ENCODE data around the gene SBK1.

SBK1 gene

DNA sequence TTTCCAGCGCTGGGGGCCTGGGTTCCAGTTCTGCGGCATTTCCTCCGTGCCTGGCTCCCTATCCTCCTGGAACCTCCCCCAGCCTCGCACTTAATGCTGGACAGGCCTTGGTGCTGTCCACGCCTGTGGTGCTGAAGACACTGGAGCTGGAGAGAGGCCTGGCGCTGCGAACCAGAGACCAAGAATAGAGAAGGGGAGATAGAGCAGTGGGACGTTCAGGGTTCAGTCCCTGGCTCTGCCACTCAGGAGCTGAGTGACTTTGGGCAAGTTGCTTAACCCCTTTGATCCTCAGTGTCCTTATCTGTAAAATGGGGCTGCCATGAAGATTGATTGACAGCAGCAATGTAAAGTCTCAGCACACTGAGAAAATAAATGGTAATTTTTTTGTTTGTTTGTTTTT is 11.9 kb downstream of the SBK1 start:
- no peak for FAIRE-seq
- no peak for DNase-seq (ENCODE audit: insufficient read length, low spot score)

DNA sequence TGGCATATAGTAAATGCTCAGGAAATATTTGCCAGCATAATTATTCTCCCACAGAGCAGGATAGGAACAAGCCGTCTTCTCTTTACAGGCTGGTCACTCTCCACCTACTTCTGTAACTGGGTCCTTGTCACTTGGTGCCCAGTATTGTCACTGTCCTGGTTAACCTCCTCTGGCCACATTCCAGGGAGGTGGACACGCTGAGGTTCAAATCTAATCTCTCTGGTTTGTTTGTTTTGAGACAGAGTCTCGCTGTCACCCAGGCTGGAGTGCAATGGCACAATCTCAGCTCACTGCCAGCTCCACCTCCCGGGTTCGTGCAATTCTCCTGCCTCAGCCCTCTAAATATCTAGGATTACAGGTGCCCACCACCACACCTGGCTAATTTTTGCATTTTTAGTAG is 15.6 kb downstream of the SBK1 start:
- DNase-seq (ENCODE audit: insufficient read length, low spot score) (no peak), FAIRE-seq (no peak)

DNA sequence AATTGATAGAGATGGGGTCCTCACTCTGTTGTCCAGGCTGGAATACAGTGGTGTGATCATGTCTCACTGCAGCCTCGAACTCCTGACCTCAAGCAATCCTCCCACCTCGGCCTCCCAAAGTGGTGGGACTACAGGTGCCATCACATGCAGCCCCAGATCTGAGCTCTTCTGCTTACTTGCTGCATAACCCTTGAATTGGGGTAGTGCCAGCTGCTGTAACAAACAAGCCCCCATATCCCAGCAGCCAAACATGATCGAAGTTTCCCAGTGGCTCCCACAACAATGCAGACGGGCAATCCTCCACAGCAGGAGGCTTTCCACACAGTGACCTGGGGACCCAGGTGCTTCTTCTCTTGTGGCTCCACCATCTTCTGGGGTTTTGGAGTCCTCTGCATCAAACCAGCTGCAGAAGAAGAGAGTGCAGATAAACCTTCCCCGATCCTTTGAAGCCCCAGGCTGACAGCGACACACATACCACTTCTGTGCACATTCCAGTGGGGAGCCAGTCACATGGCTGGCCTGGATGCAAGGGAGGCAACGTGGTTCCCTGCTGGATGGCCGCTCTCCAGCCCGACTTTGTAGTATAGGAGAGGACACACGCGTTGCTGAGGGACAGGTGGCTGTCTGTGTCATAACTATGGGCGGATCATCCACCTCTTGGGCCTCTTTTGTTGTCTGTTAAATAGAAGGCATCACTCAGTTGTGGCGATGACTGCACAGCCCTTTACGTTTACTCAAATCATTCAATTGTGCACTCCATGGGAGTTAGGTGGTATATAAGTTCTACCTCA is 16.7 kb downstream of the SBK1 start:
- no peak for DNase-seq (ENCODE audit: insufficient read length, low spot score)
- no peak for FAIRE-seq

DNA sequence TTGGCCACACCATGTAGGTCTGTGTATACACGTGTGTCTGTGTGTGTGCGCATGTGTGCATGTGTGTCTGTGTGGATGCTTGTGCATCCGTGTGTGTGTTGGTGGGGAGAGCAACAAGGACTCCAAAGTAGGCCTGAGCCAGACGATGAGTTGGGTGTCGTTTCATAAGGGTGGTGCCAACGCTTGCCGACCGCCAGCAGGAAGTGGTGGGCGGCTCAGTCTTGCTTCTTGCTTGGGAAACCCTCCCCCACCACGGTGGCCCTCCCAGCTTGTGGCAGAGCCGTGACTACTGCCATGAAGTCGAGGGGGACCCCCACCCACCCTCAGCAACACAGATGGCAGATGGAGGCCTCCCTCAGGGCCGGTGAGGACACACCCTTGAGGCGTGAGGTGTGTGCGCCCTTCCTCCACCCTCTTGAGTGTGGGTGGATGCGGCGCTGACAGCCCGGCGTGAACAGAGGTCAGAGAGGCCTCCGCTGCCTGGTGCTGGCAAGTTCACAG is 17.5 kb downstream of the SBK1 start:
- DNase-seq (ENCODE audit: insufficient read length, low spot score), result no peak
- no peak for FAIRE-seq

DNA sequence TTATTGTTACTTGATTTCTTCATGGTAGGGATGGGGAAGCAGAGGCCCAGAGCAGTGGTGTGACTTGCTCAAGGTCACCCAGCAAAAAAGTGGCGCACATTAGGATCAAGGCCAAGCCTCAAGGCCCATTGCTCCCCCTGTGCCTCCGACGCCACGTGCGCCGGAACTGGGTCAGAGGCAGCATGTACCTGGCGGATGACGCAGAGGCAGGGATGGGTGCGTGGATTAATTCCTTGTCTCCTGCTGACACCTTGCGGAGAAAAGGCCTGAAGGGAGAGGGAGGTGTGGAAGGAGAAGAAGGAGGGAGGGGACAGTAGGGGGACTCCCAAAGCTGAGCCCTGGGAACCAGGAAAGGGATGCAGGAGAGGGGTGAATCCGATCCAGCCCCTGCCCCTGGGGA is 18.5 kb downstream of the SBK1 start:
- no peak for FAIRE-seq
- no peak for DNase-seq (ENCODE audit: insufficient read length, low spot score)

DNA sequence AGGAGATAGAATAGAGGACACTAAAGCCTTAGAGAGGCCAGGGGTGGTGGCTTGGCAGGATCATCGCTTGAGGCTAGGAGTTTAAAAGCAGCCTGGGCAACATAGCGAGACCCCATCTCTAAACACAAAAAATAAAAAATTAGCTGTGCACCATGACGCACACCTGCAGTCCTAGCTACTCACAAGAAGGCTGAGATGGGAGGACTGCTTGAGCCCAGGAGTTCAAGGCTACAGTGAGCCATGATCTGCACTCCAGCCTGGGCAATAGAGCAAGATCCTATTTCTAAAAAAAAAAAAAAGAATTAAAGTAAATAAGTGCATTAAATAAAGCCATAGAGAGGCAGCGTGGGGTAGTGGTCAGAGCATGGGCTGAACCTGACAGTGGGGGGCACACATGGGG is 19.1 kb downstream of the SBK1 start:
- no peak for FAIRE-seq

DNA sequence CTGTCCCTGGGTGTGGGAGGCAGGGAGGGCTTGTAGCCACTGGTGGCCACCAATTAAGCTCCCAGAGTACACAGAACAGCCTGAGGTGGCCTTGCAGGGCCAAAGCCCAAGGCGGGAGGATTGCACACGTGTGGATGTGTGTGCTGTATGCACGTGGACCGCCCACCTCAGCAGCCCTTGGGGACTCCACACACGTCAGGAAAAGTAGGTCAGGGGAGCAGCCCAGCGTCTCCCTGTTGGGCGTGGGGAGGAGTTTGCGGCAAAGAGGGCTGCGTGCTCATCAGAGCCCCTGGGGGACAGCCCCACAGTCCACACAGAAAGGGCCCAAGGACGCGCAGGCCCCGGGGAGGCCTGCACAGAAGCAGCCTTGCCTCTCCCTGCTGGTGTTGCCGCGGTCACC is 19.6 kb downstream of the SBK1 start:
- DNase-seq (ENCODE audit: insufficient read length, low spot score), result no peak
- FAIRE-seq, result no peak

More for the DNA sequence above, 19.1 kb downstream of the SBK1 start:
- no peak for DNase-seq (ENCODE audit: insufficient read length, low spot score)

DNA sequence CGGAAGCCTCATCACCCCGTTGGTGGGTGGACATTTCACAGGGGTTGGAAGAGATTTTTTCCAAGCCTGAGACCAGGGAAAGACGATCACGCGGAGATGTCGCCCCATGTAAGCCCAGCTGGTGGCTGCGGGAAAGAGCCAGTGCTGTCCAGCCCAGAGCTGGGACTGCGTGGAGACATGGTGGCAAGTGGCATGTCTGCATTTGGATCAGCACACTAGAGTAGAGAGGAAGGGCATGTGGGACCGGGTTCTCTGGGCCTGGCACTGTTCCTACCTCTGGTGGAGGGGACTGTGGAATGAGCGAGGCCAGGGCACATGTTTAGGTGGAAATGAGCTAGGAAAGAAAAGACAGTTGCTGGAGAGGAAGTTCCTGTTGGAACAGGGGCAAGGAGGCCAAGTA is 20.0 kb downstream of the SBK1 start:
- no peak for FAIRE-seq
- DNase-seq (ENCODE audit: insufficient read length, low spot score), result no peak

DNA sequence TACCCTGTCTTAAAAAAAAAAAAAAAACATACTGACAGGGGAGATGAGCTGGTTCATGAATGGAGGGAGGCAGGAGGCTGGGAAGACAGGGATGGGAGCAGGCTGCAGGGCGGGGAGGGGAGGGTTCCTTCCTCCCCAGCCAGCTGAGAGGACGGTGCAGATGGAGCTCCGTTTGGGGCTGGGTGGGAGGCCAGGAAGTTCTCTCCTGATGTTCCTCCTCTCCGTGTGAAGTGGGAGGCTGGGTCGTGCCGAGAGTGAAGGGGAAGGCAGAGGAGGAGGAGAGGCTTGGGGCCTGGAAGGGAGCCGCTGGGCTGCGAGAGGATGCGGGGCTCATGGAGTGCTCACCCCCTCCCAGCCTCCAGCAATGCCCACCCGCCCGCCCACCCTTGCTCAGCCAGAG is 21.3 kb downstream of the SBK1 start:
- DNase-seq (ENCODE audit: insufficient read length, low spot score) (no peak), FAIRE-seq (no peak)

DNA sequence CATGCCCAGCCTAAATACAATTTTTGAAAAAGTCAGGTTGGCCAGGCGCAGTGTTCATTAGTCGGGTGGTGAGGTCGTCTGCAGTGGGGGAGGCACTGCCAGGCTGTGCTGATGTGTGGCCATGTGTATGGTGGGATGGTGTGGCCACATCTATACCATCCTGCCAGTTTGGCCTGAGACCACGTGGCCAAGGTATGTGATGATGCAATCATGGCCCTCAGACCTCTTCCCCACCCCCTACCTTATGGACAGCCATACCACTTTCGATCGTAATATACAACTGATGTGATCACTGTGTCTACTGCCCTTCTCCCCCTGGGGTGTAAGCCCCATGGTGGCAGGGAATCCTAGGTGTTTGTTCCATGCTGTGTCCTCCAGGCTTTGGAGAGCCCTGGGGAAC is 23.7 kb downstream of the SBK1 start:
- DNase-seq (ENCODE audit: insufficient read length, low spot score) (no peak), FAIRE-seq (no peak)

DNA sequence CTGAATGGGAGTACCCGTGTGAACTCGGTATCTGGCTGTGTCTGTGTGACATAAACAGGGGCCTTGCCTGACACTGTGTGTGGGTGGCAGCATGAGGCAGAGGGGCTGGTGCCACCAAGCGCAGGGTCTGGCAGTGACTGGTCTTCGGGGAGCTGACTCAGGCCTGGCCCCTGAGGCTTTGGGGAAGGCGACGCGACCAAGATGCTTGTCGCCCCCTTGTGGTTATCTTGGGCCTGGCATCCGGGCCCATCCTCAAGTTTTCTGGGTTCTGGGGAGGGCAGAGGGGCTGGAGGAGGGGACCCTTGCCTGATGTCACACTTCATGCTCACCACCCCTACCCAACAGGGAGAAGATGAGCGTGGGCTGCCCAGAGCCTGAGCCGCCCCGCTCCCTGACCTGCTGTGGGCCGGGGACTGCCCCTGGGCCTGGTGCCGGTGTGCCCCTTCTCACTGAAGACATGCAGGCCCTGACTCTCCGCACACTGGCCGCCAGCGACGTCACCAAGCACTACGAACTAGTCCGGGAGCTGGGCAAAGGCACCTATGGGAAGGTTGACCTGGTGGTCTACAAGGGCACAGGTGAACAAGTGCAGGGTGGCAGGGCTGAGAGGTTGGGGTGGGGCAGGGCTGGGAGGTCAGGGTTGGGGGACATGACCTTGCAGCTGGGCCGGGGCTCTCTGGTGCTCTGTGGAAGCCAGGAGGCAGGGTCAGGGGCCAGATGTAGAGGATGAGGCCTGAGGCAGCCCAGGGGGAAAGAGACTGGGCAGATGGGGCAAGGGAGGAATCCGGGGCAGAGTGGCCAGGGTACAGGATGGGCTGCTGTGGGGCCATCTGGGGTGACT is 24.9 kb downstream of the SBK1 start:
- DNase-seq (ENCODE audit: insufficient read length, low spot score), result peak; percentile 89
- no peak for FAIRE-seq

DNA sequence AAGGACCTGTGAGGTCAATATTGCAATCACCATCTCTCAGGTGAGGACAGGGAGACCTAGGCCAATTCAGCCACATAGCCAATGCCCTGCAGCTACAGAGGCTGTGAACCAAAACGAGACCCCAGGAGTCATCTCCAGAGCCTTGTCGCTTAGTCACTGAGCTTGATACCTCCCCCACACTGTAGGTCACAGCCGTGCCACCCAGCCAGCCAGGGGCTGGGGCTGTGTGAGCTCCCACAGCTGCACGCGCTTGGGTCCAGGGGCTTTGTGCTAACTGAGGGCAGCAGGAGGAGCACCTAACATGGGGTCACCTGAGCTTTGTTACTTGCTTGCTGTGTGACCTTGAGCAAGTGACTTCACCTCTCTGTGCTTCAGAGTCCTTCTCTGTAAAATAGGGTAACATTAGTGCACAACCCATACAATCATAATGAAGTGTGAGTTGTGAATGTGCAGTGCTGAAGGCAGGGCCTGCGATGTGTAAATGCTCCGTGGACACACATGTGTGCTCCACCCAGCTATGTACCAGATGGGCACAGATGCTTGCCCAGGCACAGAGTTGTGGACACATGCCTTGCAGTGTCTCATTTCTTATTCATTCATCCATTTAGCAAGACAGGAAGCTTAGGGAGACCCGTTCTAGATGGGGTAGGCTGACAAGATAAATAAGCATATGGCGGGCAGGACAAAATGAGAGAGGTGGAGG is 25.9 kb downstream of the SBK1 start:
- DNase-seq (ENCODE audit: insufficient read length, low spot score) (no peak), FAIRE-seq (no peak)

DNA sequence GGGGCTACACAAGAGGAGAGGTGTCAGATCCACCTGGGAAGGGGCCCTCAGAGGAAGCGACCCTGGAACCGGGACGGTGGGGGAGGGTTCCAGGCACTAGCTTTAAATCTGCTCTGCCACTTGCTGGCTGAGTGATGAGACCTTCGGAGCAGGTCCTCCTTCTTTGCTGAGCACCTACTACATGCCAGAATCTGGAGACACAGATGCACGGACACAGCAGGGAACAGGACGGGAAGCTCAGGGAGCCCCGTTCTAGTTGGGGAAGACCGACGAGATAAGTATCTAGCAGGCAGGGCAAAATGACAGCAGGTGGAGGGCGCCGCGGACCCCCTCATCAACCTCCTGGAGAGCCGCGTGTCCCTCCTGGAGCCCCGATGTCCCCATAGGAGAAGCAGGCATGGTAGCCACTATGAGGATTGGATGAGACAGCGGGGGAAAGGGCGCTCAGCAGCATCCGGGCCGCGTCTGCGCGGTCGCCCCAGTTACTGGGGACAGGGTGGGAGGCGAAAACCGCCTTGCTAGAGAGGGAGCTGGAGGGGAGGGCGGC is 27.2 kb downstream of the SBK1 start:
- DNase-seq (ENCODE audit: insufficient read length, low spot score) (no peak), FAIRE-seq (no peak)

DNA sequence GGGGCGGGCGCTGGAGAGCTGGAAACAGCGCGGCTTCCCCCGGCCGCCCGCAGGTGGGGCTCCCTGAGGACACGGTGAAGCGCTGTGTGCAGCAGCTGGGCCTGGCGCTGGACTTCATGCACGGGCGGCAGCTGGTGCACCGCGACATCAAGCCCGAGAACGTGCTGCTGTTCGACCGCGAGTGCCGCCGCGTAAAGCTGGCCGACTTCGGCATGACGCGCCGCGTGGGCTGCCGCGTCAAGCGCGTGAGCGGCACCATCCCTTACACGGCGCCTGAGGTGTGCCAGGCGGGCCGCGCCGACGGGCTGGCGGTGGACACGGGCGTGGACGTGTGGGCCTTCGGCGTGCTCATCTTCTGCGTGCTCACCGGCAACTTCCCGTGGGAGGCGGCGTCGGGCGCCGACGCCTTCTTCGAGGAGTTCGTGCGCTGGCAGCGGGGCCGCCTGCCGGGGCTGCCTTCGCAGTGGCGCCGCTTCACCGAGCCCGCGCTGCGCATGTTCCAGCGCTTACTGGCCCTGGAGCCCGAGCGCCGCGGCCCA is 27.8 kb downstream of the SBK1 start:
- DNase-seq (ENCODE audit: insufficient read length, low spot score) (no peak), FAIRE-seq (no peak)

DNA sequence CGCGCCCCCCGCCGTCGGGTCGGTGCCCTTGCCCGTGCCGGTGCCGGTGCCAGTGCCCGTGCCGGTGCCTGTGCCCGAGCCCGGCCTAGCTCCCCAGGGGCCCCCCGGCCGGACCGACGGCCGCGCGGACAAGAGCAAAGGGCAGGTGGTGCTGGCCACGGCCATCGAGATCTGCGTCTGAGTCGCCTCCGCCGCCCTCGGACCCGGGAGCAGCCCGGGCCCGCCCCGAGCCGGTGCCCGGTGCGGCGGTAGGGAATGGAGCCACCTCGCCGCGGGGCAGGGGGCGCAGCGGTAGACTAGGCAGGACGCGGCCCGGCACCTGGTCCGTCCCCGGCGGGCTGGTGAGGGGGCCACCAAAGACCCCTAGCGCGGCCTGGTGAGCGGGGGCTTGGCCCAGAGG is 28.4 kb downstream of the SBK1 start:
- FAIRE-seq (no peak), DNase-seq (ENCODE audit: insufficient read length, low spot score) (no peak)

DNA sequence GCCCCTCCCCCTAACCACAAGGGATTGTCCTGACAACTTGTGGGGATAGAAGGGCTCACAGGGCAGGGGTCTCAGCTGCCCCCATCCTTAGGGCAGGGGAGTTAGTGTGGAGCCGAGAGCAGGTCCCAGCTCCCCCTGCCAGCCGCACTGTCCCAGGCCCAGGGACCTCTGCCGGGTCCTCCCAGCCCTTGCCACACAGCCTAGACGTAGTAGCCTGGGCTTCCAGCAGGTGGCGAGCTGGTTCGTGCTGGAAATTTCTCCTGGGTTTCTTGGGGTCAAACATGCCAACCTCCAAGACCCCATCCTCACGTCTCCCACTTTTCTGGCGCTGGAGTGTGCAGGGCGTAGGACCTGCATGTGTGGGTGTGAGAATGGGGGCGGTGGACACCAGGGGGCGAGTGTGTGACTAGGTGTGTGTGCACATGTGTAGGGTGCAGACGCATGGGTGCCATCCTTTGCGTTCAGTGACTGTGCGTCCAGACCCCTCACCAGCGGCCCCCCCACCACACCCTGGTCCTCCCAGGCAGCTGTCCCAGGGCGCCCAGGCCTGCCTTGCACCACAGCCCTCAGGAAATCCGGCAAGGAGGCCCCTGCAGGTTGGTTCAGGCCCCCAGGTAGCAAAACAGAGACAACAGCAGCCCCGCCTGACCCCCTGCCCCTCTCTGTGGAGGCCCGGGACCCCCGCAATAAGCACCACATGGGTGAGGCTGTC is 29.5 kb downstream of the SBK1 start:
- DNase-seq (ENCODE audit: insufficient read length, low spot score), result peak; percentile 77
- peak; percentile 82 for FAIRE-seq

DNA sequence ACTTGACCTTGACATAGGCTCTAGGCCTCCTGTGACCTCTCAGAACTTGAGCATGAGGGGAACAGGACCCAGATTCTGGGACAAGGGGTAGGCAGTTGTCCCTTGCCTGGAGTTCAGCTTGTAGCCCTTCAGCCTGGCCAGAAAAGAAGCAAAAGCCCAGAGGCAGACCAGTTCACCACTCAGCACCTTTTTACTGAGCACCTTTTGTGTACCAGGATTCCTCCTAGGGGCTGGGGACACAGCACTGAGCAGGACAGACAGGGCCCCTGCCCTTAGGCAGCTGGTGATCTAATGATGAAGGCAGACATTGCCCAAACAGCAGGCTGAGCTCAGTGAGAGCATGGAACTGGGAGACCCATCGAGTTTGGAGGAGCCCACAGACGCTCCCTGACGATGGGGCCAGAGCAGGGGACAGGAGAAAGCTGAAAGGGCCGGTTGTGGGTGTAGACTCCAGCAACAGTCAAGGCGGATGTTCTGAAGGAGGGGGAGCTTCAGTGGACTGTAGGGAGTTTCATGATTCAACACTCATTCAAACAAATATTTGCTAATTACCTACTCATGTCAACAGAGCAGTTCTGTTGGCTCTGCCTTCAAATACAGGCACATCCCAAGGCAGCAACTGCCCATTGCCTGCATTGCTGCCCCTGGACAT is 32.0 kb downstream of the SBK1 start:
- FAIRE-seq, result no peak
- DNase-seq (ENCODE audit: insufficient read length, low spot score), result no peak

DNA sequence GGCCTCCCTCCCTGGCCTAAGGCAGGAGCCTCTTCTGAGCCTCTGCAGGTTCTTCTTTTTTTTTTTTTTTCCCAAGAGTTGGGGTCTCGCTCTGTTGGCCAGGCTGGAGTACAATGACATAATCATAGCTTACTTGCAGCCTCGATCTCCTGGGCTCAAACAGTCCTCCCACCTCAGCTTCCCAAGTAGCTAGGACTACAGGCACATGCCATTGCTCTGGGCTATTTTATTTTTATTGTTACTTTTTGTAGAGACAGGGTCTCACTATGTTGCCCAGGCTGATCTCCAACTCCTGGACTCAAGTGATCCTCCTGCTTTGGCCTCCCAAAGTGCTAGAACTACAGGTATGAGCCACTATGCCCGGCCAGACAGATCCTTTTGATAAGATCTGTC is 32.6 kb downstream of the SBK1 start:
- FAIRE-seq (no peak), DNase-seq (ENCODE audit: insufficient read length, low spot score) (no peak)

DNA sequence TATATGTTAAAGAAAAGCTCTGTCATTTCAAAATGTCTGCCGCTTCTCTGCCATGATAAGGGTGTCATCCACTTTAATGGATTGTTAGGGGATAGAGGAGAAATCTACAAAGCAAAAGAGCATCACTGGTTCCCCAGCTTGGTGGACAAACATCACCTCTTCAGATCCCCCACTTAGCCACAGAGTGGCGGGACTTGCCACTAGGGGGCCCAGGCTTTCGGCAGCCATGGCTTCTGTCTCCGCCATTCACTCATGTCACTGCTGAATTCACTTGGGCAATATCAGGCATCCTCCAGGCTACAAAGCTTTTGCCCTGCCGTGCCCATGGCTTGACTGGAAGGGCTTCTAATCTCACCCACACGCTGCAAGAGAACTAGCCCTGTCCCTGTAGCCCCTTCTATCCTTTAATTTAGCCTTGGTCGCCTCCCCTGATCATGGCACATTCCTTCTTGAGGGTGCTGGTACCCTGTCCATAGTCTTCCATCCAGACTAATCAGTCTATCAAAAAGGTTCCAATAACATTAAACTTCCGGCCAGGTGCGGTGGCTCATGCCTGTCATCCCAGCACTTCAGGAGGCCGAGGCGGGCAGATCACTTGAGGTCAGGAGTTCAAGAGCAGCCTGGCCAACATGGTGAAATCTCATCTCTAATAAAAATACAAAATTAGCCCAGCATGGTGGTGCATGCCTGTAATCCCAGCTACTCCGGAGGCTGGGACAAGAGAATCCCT is 34.7 kb downstream of the SBK1 start:
- FAIRE-seq (no peak), DNase-seq (ENCODE audit: insufficient read length, low spot score) (peak; percentile 86)
